ENCODE results near the gene LMOD3.

LMOD3 gene

GRCh38 chr3:69126216-69126615 is 3.8 kb upstream of the LMOD3 start:
- no peak for DNase-seq (ENCODE audit: low read depth in 2 of 2)

DNA sequence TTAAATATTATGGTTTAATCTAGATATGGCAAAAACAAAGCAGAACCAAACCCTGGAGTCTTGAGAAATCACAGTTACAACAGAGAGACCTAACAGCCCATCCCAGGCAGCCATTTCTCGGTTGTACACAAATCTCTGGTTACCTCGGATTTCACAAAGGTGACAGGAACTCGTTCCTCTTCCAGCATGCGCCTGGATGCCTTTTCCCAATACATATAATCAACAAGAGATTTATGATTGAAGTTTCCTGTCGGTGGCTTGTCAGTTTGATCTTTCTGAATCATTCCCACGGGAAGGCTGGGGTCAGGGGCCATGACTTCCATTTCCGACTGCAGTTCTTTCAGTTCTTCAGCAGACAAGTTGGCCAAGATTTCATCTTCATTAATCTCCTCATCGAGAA is 445 bp downstream of the LMOD3 start:
- DNase-seq (ENCODE audit: low read depth in 2 of 2), result no peak

GRCh38 chr3:69121513-69121912 is 882 bp downstream of the LMOD3 start:
- no peak for DNase-seq (ENCODE audit: low read depth in 2 of 2)

GRCh38 chr3:69120879-69121464 is 1.4 kb downstream of the LMOD3 start:
- peak; percentile 14 to 16 for DNase-seq (ENCODE audit: low read depth in 2 of 2)

DNA sequence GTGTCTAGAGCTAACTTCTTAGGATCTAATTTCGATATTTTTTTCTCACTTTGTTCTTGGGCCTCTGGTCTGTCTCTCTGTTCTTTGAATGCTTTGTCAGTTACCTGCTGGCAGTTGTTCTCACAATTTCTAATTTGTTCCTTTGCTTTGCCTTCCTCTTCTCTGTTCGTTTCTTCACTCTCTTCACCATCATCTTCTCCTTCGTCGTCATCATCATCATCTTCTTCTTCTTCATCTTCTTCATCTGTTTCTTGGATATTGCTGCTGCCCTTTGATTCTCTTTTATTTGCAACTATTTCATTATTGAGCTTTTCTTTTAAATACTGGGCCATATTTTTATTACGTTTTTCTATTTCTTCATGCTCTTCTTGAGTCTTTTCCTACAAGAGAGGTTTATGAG is 2.7 kb downstream of the LMOD3 start:
- DNase-seq (ENCODE audit: low read depth in 2 of 2), result no peak

GRCh38 chr3:69119138-69119537 is 3.3 kb downstream of the LMOD3 start:
- no peak for DNase-seq (ENCODE audit: low read depth in 2 of 2)

DNA sequence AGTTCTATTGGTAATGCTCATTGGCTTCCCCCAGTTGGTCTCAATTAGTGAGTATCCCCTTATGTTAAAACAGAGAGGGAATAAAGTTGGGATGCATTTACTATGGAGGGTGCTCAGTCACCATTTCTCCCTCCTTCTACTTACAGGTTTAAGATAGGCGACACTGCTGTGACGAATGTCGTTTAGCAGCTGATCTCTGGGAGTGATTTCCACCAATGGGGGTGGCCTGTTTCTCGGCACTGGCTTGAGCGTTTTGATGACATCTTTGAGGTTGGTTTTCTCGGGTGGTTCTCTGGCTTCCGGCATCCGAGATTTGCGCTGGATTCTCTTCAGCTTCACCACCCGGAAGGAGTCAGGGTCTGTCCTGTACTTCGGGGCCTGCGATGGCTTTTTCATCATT is 3.8 kb downstream of the LMOD3 start:
- DNase-seq (ENCODE audit: low read depth in 2 of 2), result no peak

DNA sequence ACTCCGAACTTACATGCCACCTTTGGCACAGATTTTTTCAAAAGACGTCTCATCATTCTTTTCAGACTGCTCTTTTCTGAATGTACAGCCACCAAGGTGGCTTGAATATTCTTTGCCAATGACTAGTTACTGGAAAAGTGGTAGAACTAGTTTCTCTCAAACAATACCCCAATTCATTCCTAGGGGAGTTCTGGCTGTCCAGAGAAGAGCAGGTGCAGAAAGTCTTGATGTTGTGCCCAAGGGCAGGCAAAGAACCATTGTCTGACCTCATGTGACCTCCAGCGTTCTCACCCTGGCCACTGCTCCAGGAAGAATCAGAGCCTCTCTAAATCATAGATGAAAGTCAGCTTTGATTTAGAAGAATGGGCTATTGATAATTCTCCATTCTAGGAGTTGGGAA is 5.5 kb downstream of the LMOD3 start:
- DNase-seq (ENCODE audit: low read depth in 2 of 2), result no peak

GRCh38 chr3:69116162-69116561 is 6.2 kb downstream of the LMOD3 start:
- no peak for DNase-seq (ENCODE audit: low read depth in 2 of 2)

- no peak for DNase-seq (ENCODE audit: low read depth in 2 of 2)
Observed at GRCh38 chr3:69115731-69116130, 6.7 kb downstream of the LMOD3 start.

GRCh38 chr3:69113536-69113935 is 8.9 kb downstream of the LMOD3 start:
- no peak for DNase-seq (ENCODE audit: low read depth in 2 of 2)

GRCh38 chr3:69110941-69111546 is 11.4 kb downstream of the LMOD3 start:
- DNase-seq (ENCODE audit: low read depth in 2 of 2), result no peak

GRCh38 chr3:69108811-69109210 is 13.6 kb downstream of the LMOD3 start:
- DNase-seq (ENCODE audit: low read depth in 2 of 2), result no peak

DNA sequence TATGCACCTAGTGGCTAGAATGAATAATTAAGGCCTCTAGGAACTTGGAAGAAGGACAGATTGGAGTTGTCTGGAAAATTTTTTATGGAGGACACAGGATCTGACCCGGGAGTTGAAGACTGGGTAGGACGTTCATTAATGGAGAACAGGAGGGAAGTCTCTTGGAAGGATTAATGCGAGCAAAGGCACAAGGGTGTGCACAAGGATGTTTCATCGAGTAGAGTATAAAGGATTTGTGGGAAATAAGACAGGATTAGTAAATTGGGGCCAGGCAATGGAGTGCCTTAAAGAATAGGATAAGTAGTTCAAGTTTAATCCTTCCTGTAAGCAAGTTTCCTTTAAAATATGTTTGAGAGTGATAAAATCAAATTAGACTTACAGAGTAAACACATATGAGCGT is 14.6 kb downstream of the LMOD3 start:
- no peak for DNase-seq (ENCODE audit: low read depth in 2 of 2)

GRCh38 chr3:69105320-69105719 is 17.1 kb downstream of the LMOD3 start:
- no peak for DNase-seq (ENCODE audit: low read depth in 2 of 2)

- DNase-seq (ENCODE audit: low read depth in 2 of 2), result no peak
Observed at GRCh38 chr3:69104586-69104985, 17.8 kb downstream of the LMOD3 start.

GRCh38 chr3:69103123-69103522 is 19.3 kb downstream of the LMOD3 start:
- no peak for DNase-seq (ENCODE audit: low read depth in 2 of 2)

- no peak for DNase-seq (ENCODE audit: low read depth in 2 of 2)
Observed at GRCh38 chr3:69102384-69102783, 20.0 kb downstream of the LMOD3 start.

GRCh38 chr3:69099576-69099975 is 22.8 kb downstream of the LMOD3 start:
- no peak for DNase-seq (ENCODE audit: low read depth in 2 of 2)

- no peak for DNase-seq (ENCODE audit: low read depth in 2 of 2)
Observed at GRCh38 chr3:69097407-69098086, 24.8 kb downstream of the LMOD3 start.

DNA sequence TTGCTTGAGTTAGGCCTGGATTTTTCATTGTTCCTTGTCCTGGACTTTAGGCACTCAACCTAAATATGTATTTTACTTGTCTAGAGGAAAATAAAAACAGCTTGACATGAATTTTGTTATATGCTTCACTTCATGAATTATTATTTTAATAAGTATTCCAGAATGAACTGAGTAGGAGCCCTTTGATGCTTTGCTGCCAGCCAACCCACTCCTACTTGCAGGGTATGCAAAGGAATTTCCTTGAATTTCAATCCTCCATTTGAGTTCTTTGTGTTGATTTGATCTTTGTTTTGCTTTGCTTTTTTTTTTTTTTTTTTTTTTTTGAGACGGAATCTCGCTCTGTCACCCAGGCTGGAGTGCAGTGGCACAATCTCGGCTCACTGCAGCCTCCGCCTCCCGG is 26.1 kb downstream of the LMOD3 start:
- DNase-seq (ENCODE audit: low read depth in 2 of 2), result no peak

DNA sequence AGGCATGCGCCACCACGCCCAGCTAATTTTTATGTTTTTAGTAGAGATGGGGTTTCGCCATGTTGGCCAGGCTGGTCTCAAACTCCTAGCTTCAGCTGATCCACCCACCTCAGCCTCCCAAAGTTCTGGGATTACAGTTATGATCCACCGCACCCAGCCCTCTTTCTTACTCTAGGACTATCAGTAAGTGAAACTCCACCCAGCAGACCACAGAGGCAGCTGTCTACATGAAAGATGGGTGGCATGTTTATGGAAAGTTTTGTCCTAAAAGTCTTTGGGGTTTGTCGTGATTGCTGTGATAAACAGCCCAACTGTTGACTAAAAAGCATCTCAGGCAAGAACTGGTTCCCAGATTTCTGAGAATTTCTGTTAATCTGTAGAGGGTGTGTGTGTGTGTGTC is 26.8 kb downstream of the LMOD3 start:
- no peak for DNase-seq (ENCODE audit: low read depth in 2 of 2)

GRCh38 chr3:69094467-69095205 is 27.8 kb downstream of the LMOD3 start:
- no peak for DNase-seq (ENCODE audit: low read depth in 2 of 2)

Measured in fibroblast of skin of left biceps (primary cell).